Peyer's patch (tissue), 4 donors: ENCODE data around the gene LAMB3.

ENCODE experiments used
- CTCF ChIP-seq, 6 experiments: fragments of 450-650 bp in 4 of 6; fragments of 200-600 bp in 2 of 6; sonication (generic) in 1 of 6; IDR thresholded peaks; one replicate each; pipeline ENCODE4 v1.5.1; 2017 to 2019; ENCODE audit warnings: antibody characterized with exemption in 6 of 6, mild to moderate bottlenecking in 3 of 6, moderate library complexity in 1 of 6
- POLR2A ChIP-seq, 2 donors: fragments of 450-650 bp; IDR thresholded peaks; one replicate each; pipeline ENCODE4 v1.5.1; 2017; ENCODE audit warnings: antibody characterized with exemption in 2 of 2, mild to moderate bottlenecking in 2 of 2, moderate library complexity in 2 of 2

GRCh38 chr1:209657918-209658317, 5.7 kb upstream of the LAMB3 start:
- TF ChIP-seq CTCF (IDR thresholded peaks at IDR 0.05) (no peak), POLR2A (IDR thresholded peaks at IDR 0.05) (no peak)
